NCI-H1930 (cell line): ENCODE measurements around the gene PHLDA3.

Experiments
- DNase-seq, 2 experiments: peaks; one replicate each; lab custom pipeline; 2025; lab: John Stamatoyannopoulos, UW

The PHLDA3 gene

DNA sequence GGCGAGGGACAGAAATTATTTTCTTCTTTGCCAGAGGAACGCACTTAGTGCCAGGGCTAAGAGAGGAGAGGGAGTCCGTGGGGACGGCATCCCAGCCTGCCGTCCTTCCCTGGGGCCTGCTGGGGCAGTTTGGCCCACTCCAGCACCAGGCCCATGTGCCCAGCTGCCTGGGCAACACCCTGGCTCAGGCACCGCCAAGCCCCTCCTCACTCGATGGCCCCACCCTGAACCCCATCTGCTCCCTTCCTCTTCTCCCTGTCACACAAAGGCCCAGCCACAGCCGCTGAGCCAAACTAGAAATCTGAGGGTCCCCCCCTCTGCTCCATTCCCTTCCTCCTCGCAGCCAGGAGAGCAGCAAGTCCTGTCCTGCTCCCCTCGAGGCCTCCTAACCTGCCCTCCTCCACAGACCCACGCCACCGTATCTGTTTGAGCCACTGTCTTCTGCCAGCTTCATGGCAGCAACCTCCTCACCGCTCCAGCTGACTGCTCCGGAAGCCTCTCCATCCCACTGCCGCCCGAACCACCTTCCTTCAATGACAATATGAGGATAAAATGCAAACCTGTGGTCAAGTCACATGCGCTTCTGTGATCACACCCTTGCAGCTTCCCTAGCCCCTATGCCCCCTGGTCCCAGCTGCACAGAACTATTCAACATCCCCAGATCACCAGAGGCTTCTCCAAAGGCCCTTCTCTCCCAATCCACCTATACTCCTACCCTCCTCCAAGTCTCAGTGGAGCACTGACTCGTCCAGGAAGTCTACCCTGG lies 39.1 kb downstream of the PHLDA3 start:
- DNase-seq: no peak

DNA sequence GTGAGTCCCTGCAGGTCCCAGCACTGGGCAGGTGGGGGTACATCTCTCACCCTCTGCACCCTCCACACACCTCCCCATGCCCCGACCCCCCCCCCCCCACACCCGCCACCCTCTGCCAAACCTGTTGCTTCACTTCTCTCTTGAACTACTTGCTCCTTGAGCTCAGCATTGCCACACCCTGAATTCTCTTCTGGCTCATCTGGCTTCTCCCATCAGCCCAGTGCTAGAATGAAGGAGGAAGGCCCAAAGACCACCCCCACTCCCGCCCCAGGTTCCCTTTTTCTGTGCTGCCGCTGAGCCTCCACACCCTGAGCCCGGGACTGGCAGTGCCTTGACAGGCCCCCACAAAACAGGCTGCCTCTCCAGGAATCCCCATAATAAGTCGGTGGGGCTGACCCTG lies 41.0 kb downstream of the PHLDA3 start:
- DNase-seq: no peak

DNA sequence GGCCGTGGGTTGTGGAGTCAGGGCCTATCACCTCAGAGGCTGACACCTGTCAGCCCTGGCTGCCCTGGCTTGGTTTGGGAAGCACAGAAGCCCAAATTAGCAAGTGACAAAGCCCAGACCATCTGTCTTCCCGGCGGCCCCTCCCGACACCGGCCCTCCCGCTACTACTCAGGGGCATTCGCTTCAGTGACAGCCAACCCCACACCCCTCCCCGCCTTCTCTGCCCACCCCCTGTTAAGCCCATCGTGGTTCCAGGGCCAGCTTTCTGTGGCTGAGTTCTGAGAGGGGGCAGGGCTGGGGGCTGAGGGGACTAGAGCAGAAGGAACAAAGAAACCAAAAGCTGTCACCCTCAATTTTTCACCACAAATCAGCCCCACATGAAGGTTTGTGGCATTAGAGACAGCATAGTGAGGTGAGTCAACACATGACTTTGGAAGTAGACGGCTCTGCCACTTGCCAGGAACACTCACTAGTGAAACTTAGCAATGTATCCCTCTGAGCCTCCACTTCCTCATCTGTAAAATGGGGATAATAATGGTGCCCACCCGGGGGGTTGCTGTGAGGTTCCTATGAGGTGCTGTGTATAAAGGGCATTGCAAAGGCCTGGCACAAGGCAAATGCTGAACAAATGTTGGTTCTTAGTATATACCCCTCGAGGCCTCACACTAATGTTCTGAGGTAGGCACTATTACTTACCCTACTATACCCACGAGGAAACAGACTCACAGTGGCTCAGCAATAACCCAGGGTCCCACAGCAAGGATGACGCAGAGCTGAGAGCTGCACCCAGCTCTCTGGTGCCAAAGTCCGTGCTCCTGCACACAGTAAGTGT lies 42.3 kb downstream of the PHLDA3 start:
- no peak for DNase-seq

DNA sequence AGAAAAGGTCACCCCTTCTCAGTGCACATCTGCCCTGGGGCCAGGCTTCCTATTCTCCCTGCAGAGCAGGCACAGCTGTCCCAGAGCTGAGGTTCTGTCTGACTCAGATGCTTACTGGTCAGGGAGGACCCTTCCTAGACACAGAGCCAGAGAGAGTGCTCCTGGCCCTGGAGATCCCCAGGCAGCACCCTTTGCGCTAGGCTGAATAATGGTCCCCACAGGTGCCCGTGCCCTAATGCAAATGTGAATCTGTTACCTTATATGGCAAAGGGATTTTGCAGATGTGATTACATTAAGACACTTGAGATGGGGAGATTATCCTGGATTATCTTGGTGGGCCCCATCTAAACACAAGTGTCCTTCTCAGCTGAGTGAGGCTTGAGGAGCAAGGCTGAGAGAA lies 44.8 kb downstream of the PHLDA3 start:
- DNase-seq: no peak

- no peak for DNase-seq
Observed at GRCh38 chr1:201423655-201424054, 45.3 kb downstream of the PHLDA3 start.

DNA sequence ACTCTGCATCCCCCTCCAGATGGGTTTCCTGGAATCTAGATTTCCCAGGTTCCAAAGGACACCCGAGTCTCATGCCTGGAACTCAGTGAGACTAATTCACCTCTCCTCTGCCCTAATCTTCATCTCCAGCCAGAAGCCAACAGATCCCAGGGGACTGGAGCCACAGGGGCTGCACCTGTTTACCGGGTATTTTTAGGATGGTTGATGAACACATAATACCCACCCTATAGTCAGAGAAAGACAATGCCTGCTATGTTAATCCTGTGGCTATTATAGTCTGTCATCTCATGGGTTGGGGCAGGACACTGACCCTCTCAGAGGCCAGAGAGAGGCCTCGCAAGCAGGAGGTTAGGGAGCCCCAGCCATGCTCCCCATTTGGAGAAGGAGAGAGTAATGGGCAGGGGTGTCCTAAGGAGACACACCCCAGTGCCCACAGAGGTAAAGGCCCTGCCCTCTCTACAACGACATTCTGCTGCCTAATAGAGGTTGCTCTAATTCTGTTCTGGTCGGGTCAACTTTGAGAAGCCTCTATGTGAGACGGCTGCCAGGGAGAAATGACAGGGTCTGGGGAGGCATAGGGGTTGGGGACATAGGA lies 46.5 kb downstream of the PHLDA3 start:
- no peak for DNase-seq

DNA sequence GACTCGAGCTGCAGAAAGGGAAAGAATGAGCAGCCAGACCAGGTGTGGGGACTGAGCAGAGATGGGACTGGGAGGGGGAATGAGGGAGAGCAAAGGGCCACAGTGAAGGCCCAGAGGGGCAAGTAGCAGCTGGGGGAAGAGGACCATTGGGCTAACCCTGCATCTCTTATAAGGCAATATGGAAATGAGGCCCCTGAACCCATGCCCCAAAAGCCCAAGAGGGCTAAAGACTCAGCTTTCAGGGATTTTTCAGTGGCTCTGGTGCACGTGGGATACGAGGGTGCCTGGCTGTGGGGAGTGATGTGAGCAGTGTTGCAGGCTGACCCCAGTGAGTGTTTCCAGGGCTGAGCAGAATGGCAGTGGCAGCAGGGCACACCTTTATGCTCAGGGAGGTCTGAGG lies 47.0 kb downstream of the PHLDA3 start:
- no peak for DNase-seq

DNA sequence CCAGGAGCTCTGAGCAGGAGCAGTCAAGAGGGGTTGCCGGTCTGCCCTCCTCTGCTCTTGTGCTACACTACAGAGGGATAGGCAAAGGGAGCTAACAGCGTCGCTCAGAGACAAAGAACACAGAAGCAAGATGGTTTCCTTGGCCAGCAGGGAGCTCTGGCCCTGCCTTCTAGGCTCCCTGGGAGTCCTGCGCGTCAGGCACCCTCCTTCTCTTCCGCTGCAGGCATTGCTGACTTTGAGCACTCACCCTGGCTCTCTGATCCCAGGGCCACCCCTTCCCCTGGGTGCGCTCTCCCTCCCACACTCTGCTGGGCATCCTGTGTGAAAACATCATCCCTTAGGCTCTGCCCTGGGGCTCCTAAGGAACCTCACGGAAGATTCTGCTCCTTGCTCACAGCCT lies 47.9 kb downstream of the PHLDA3 start:
- DNase-seq: no peak

DNA sequence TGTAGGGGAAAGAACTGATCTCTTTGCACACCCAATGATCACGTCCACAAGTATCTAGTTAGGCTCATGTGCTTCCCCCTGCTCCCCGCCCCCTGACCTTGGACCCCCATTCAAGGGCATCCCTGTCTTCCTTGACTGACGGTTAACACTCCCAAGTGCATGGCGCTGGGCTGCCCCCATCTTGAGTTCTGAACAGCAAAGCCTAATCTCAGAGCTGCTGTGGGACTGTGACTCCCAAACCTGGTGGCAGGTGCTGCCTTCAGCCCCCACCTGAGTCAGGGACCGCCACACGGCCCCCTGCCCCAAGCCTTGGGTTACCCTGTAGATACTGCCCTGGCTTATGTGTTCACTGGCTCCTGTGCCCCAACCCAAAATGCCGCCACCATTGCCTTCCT lies 48.4 kb downstream of the PHLDA3 start:
- no peak for DNase-seq

GRCh38 chr1:201419746-201420607 lies 49.0 kb downstream of the PHLDA3 start:
- DNase-seq: no peak

GRCh38 chr1:201419256-201419655 lies 49.7 kb downstream of the PHLDA3 start:
- DNase-seq: no peak

DNA sequence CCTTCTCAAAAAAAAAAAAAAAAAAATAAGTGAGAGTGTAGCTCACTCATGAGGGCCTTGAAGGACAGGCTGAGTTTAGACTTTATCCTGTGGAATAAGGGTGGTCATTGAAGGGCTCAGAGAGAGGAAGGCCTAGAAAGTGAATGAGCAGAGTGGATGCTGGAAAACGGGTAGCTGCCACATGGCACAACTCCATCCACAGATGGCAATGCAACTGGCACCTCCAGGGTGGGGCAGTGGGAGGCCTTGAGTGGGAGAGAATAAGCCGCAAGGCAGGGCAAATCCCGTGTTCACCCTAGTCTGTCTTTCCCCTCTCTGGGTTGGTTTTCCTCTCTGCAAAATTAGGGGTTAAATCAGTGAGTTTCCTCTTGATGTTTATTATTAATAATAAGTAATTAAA lies 50.5 kb downstream of the PHLDA3 start:
- no peak for DNase-seq
